Activated CD4-positive, alpha-beta T cell treated with anti-CD3 and anti-CD28 coated beads, Interleukin-2, amount 50 U/mL, for 4 hours (primary cell): ENCODE measurements around the gene PRF1.
"Not testable (repeated sequence)": the region's sequence is repeated elsewhere in the genome, so short reads cannot be mapped to it uniquely, and the experiment has no call there.

Source experiments
- DNase-seq, 2 experiments: peaks; one replicate each; pipeline ENCODE4 v3.0.0-alpha.2; 2020

PRF1 gene

GRCh38 chr10:70617798-70618568, 15.4 kb upstream of the PRF1 start:
- no peak for DNase-seq

- DNase-seq: no peak
Observed at GRCh38 chr10:70616761-70617160, 14.2 kb upstream of the PRF1 start.

- DNase-seq: no peak
Observed at GRCh38 chr10:70615784-70616522, 13.4 kb upstream of the PRF1 start.

- no peak for DNase-seq
Observed at GRCh38 chr10:70615211-70615610, 12.7 kb upstream of the PRF1 start.

- not testable (repeated sequence) for DNase-seq
Observed at GRCh38 chr10:70614364-70614763, 11.8 kb upstream of the PRF1 start.

- DNase-seq: no peak
Observed at GRCh38 chr10:70613941-70614340, 11.4 kb upstream of the PRF1 start.

GRCh38 chr10:70607936-70608335, 5.4 kb upstream of the PRF1 start:
- no peak for DNase-seq

- no peak for DNase-seq
Observed at GRCh38 chr10:70605161-70605560, 2.6 kb upstream of the PRF1 start.

- no peak for DNase-seq
Observed at GRCh38 chr10:70604106-70604505, 1.6 kb upstream of the PRF1 start.

- no peak for DNase-seq
Observed at GRCh38 chr10:70603449-70603801, 884 bp upstream of the PRF1 start.

- no peak for DNase-seq
Observed at GRCh38 chr10:70601746-70602145, 795 bp downstream of the PRF1 start.

GRCh38 chr10:70600512-70601395, 1.8 kb downstream of the PRF1 start:
- DNase-seq: no peak

- no peak for DNase-seq
Observed at GRCh38 chr10:70599791-70600190, 2.8 kb downstream of the PRF1 start.

- no peak for DNase-seq
Observed at GRCh38 chr10:70599319-70599718, 3.2 kb downstream of the PRF1 start.

- DNase-seq: no peak
Observed at GRCh38 chr10:70598857-70599295, 3.7 kb downstream of the PRF1 start.

GRCh38 chr10:70597856-70598815, 4.4 kb downstream of the PRF1 start:
- no peak for DNase-seq

- DNase-seq: no peak
Observed at GRCh38 chr10:70596860-70597809, 5.4 kb downstream of the PRF1 start.

- DNase-seq: no peak
Observed at GRCh38 chr10:70596110-70596798, 6.3 kb downstream of the PRF1 start.

- DNase-seq: no peak
Observed at GRCh38 chr10:70595566-70596016, 7.0 kb downstream of the PRF1 start.

GRCh38 chr10:70594161-70594560, 8.4 kb downstream of the PRF1 start:
- no peak for DNase-seq
